GM21825 (cell line): Measurements from ENCODE around the gene CAMK2G.
A peak's percentile ranks its signal among the peaks of the same experiment; 100 is the strongest.

Experiments used
- ATAC-seq: cut with Tn5 transposase; IDR thresholded peaks from one replicate; pipeline ENCODE4 v1.9.1; 2021; ENCODE audit warnings: mild to moderate bottlenecking, moderate library complexity; ENCODE audit not compliant: unreplicated experiment

Gene CAMK2G

GRCh38 chr10:73865459-73866442 lies 8.6 kb downstream of the CAMK2G start:
- ATAC-seq = peak; percentile 67

- no peak for ATAC-seq
Measured at GRCh38 chr10:73865107-73865458, 9.3 kb downstream of the CAMK2G start.

- no peak for ATAC-seq
Measured at GRCh38 chr10:73864229-73864628, 10.1 kb downstream of the CAMK2G start.

GRCh38 chr10:73863039-73863817 lies 11.1 kb downstream of the CAMK2G start:
- ATAC-seq = no peak

GRCh38 chr10:73862011-73862410 lies 12.3 kb downstream of the CAMK2G start:
- no peak for ATAC-seq

- no peak for ATAC-seq
Measured at GRCh38 chr10:73859784-73860491, 14.4 kb downstream of the CAMK2G start.

- no peak for ATAC-seq
Measured at GRCh38 chr10:73859428-73859783, 14.9 kb downstream of the CAMK2G start.

- no peak for ATAC-seq
Measured at GRCh38 chr10:73858750-73859427, 15.5 kb downstream of the CAMK2G start.

- ATAC-seq = no peak
Measured at GRCh38 chr10:73858013-73858708, 16.2 kb downstream of the CAMK2G start.

GRCh38 chr10:73857446-73857845 lies 16.9 kb downstream of the CAMK2G start:
- ATAC-seq = peak; percentile 49

GRCh38 chr10:73856261-73856660 lies 18.1 kb downstream of the CAMK2G start:
- ATAC-seq = no peak

- no peak for ATAC-seq
Measured at GRCh38 chr10:73855413-73855812, 18.9 kb downstream of the CAMK2G start.

- no peak for ATAC-seq
Measured at GRCh38 chr10:73854310-73854709, 20.0 kb downstream of the CAMK2G start.

- no peak for ATAC-seq
Measured at GRCh38 chr10:73853196-73853595, 21.2 kb downstream of the CAMK2G start.

GRCh38 chr10:73850863-73851461 lies 23.4 kb downstream of the CAMK2G start:
- no peak for ATAC-seq

- no peak for ATAC-seq
Measured at GRCh38 chr10:73850211-73850610, 24.1 kb downstream of the CAMK2G start.

GRCh38 chr10:73848821-73849489 lies 25.4 kb downstream of the CAMK2G start:
- peak; percentile 90 for ATAC-seq

GRCh38 chr10:73847031-73847430 lies 27.3 kb downstream of the CAMK2G start:
- ATAC-seq = no peak

- ATAC-seq = no peak
Measured at GRCh38 chr10:73843261-73843660, 31.1 kb downstream of the CAMK2G start.
